ENCODE data around the gene GLTP.

DNA sequence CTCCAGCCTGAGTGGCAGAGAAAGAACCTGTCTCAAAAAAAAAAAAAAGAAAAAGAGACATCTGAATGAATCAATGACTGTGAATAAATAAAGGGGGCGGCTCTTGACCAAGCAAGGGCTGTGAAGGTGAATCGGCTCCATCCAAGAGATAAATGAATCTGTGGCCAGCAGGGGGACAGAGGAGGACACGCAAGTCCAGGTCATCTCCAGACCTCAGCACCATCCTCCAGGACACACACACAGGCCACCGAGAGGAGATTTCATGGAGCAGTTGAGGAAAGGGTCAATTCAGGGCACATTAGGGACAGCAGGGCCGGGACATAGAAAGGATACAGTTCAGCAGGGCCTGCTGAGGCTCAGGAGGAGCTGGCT lies 68.7 kb downstream of the GLTP start:
- no peak for TF ChIP-seq CTCF (IDR thresholded peaks at IDR 0.05)
- TF ChIP-seq POLR2A (IDR thresholded peaks at IDR 0.05), result no peak

Measured in adrenal gland (tissue), 5 donors.